ENCODE data around the gene HDAC4.

HDAC4 gene

DNA sequence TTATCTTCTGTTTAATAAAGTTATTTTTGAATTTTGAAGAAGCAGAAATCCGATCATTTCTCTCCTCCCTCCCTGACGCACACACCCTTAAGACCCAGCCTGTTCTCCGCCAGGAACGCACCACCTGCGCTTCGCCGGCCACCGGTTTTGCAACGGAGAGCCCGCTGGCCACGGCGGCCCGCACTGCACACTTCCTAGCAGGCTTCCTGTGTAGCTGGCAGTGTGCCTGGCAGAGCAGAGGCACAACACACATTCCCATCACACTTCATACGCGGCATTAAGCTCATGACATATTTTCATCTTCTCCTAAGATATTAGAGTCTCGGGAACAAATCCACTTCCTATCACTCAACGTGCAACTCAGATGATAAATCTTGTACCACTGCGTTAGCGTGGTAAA, 148.0 kb downstream of the HDAC4 start:
- no peak overlapping the region for H3K27ac ChIP-seq
- no peak for TF ChIP-seq ZFX (IDR thresholded peaks at IDR 0.05; ENCODE audit: borderline replicate concordance)
- TF ChIP-seq, protein P1, sequence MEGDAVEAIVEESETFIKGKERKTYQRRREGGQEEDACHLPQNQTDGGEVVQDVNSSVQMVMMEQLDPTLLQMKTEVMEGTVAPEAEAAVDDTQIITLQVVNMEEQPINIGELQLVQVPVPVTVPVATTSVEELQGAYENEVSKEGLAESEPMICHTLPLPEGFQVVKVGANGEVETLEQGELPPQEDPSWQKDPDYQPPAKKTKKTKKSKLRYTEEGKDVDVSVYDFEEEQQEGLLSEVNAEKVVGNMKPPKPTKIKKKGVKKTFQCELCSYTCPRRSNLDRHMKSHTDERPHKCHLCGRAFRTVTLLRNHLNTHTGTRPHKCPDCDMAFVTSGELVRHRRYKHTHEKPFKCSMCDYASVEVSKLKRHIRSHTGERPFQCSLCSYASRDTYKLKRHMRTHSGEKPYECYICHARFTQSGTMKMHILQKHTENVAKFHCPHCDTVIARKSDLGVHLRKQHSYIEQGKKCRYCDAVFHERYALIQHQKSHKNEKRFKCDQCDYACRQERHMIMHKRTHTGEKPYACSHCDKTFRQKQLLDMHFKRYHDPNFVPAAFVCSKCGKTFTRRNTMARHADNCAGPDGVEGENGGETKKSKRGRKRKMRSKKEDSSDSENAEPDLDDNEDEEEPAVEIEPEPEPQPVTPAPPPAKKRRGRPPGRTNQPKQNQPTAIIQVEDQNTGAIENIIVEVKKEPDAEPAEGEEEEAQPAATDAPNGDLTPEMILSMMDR (IDR thresholded peaks at IDR 0.05) = no peak

DNA sequence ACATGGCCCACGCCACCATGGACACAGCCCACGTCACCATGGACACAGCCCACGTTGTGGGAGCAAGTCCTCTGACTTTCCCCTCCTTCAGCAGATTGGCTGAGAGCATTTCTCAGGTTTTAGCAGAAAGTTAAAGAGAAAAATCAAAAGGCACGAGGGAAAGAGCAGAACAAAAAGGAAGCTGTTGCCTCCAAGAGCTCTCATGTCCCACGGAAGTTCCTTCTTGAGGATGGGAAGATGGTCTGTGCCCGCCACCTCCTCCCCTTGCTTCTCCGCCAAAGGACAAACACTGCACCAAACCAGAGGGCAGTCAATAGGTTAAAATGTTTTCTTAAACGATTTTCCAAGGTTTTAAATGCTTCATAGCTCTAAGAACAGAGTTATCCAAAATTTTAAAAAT, 148.4 kb downstream of the HDAC4 start:
- TF ChIP-seq ZFX (IDR thresholded peaks at IDR 0.05; ENCODE audit: borderline replicate concordance) = no peak
- TF ChIP-seq, protein P1 (IDR thresholded peaks at IDR 0.05) = no peak
- H3K27ac ChIP-seq = no peak overlapping the region

DNA sequence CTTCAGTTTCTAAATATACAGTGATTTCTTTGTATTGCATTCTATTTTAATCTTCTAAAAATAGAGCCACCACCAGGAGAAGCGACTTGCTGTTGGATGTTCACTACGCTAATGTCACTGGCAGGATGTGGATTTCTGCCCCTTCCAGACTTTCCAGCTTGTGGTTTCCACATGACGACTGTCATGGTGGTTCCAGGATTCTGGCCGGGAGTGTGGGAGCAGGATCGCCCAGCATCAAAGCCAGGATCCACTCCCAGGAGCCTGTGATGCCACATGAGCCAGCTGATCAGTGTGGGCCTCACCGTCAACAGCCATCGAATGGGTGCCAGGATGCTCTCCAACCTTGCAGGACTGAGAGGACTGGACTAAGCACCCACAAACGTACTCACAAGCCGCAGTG, 148.8 kb downstream of the HDAC4 start:
- TF ChIP-seq, protein P1 (IDR thresholded peaks at IDR 0.05) = no peak
- TF ChIP-seq ZFX (IDR thresholded peaks at IDR 0.05; ENCODE audit: borderline replicate concordance) = no peak
- H3K27ac ChIP-seq = no peak overlapping the region

DNA sequence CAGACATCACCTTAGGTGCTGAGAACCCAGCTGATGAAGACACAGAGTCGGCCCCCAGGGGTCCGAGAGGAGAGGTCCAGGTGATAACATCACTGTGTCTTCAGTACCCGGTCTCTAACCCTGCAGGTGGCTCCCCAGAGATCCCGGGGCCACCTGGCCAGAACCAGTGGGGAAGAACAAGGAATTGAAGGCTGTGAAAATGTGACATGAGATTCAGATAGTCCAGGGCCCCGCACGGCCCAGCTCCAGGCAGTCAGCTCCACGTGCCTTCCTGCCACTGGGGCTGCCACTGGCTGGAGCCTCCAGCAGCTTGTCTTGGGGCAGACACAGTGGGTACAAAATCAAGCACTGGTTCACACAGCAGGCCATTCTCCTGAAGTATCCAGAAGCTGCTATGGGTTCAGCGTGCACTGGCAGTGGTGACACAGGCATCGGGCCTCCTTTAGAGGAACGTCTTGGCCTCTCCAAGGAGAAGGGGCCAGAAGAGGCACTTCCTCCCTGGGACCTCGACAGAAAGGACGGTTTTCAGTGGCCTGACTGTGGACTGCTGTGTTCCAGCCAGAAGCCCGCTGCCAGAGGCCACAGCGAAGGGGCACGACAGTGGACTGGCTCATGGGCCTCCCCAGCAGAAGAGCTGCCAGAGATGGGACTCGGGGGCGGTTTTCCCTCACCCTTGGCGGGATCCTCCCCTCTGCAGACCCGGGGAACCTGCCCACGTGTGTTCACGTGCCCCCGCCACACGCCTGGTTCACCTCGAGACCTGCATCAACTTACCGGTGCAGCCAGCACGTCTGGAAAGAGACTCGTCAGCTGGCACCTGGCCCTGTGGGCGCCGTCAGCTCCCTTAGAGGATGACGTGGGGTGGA, 150.4 kb downstream of the HDAC4 start:
- no peak overlapping the region for H3K27ac ChIP-seq
- TF ChIP-seq, protein P1 (IDR thresholded peaks at IDR 0.05) = no peak
- TF ChIP-seq ZFX (IDR thresholded peaks at IDR 0.05; ENCODE audit: borderline replicate concordance) = no peak

DNA sequence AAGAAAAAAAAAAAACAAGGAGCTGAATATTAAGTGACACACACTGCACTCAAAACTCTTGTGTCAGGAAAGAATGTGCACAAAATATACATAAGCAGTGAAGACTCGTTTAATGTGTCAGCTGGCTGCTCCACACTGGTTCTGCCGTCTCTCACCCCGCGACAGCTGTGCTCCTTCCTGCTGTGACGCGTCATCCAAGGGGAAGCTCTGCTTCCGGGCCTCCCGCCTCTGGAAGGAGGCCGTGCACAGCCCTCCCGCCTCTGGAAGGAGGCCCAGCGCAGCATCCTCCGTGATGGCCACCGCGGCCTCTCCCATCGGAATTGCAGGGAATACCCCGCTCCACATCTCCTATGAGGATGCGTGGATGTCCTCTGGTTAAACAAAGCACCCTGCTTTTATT, 151.0 kb downstream of the HDAC4 start:
- TF ChIP-seq, protein P1 (IDR thresholded peaks at IDR 0.05) = no peak
- no peak for TF ChIP-seq ZFX (IDR thresholded peaks at IDR 0.05; ENCODE audit: borderline replicate concordance)
- no peak overlapping the region for H3K27ac ChIP-seq

DNA sequence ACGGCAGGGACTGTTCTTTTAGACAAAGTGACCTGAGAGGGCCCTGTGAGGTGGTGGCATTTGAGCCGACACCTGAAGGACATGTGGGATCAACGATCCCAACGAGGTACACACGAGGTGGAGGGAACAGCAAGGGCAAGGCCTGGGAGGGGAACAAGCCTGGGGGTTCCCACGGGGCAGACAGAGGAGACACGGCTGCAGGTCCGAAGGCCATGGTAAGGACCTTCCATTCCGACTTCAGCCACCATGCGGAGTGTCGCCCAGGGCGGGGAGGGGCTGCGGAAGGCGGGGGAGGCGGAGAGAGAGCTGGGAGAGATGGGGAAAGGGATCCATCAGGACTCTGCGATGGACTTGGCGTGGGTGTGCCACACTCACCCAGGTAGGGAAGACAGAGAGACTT, 151.8 kb downstream of the HDAC4 start:
- H3K27ac ChIP-seq = no peak overlapping the region
- TF ChIP-seq, protein P1 (IDR thresholded peaks at IDR 0.05) = no peak
- no peak for TF ChIP-seq ZFX (IDR thresholded peaks at IDR 0.05; ENCODE audit: borderline replicate concordance)

All from 22Rv1 (cell line).